Mucosa of gallbladder (tissue), 1 donor: ENCODE measurements around the gene COG2. TPM values are rescaled to one million over a fixed set of nuclear protein-coding genes. Genes with fewer than 3 reads are reported as not detected.
A peak's percentile ranks its signal among the peaks of the same experiment; 100 is the strongest.
"Not testable (repeated sequence)": the region's sequence is repeated elsewhere in the genome, so short reads cannot be mapped to it uniquely, and the experiment has no call there.

Experiments
- DNase-seq: peaks from one replicate; pipeline ENCODE4 v3.0.0-alpha.2; 2020; ENCODE audit warnings: low spot score
- total RNA-seq: library from RNA; stranded (reverse); gene quantifications from one replicate; pipeline ENCODE4 v1.2.1, GENCODE V29; 2021
- donor health status: DM: no; HTN: no; CAD: no.

COG2 gene
- total RNA-seq, 1 donor from 2014 or later: 41.1 TPM

DNA sequence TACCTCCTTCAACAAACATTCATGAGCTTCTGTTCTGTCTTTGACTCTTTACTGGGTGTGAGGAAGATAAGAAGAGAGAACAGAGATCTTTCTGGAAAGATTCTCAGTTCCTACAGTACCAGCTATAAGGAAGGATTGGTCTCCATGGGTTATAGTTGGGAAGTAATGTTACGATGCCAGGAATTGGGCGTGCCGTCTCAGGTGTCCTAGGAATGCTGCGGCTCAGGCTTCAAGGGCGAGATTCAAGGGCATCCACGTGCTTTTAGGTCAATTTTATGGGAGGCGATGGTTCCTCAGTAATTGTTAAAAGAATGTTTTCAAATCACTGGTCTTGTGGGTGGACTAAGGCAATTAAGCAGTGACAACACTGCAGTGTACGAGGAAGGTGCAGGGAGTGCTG lies 27.3 kb downstream of the COG2 start:
- DNase-seq: no peak

GRCh38 chr1:230674581-230674980 lies 32.3 kb downstream of the COG2 start:
- DNase-seq: no peak

- DNase-seq: no peak
Measured at GRCh38 chr1:230677200-230677599, 34.9 kb downstream of the COG2 start.

DNA sequence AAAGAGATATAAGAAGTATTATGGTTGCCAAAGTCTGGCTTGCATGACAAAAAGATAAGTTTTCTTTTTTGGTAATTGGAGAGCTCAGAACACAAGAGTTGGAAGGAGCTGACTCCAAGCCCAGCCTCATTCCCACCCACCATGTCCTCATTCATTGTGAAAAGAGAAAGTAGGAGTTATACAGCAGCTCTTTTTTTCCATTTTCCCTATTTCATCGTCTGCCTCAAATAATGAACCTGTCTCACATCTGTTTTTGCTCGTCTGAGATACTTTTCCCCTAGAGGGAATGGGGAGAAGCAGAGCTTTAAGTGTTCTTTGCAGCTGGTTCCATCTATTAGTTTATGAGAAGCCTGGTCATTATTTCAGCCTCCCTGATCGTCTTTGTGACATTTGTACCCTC lies 36.9 kb downstream of the COG2 start:
- DNase-seq: no peak

DNA sequence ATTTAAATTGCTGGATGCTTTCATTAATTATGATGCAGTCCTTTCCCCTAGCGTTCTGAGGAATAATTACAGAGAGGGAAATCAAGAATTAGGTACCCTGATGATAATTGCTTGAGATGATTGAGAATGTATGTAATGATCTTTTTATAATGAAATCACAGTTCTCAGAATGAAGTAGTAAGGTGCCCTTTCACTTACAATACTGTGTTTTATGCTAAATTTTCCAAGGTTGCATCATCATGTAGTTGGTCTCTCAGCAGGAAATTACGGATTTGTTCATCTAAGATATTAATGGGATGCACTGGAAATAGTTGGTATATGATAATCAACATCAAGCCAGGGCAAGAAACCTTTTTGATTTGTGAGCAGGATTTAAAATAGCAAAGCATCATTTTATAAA lies 37.5 kb downstream of the COG2 start:
- DNase-seq: no peak

DNA sequence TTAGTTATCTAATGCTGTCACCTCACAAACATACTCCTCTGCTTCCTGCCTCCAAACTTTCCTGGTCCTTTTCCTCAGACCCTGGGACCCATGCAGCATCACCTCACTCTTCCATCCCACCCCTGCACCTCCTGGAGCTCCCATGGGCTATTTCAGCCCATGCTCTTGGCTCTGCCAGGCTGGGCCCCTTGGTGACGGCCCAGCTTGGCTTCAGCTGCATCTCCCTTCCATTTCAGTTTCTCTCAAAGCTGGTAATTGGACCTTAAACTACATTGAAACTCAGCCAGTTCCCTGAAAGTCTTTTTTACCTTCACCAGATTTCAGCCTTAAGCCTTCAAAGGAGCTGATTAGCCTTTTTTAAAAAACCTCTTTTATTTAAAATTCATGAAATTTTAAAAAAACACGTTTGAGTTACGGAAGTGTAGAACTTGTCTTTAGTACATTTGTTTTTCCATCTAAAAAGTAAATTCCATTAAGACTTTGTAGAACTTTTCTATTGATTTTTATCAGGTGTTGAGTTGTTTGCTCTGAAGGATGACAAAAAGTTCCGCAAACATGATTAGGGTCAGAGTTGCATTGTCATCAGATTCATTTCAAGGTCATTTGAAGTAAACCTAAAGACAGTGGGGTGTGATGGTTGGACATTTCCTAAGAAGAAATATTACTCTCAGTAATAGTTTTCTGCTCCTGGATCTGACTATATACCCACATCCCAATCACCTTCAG lies 38.2 kb downstream of the COG2 start:
- no peak for DNase-seq

DNA sequence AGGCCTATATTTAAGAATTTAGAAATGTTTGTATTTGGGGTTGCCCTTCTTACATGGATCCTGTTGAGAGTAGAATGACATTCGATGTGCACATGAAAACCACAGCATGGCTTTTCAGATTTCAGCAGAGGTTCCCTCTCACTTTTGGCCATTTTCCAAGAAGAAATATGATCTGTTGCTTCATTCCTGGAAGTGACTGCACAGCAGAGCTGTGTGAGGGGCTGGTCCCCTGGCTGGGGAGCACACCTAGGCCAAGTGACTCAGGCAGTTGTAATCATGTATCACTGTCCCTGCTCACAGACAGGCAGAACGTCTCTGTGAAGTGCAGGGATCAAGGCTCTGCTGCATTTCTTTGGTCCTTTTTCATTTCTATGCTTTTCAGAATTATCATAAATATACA lies 39.3 kb downstream of the COG2 start:
- DNase-seq: peak; percentile 42

GRCh38 chr1:230682274-230682673 lies 40.0 kb downstream of the COG2 start:
- no peak for DNase-seq

GRCh38 chr1:230682882-230683610 lies 40.8 kb downstream of the COG2 start:
- no peak for DNase-seq

- DNase-seq: no peak
Measured at GRCh38 chr1:230684146-230684545, 41.9 kb downstream of the COG2 start.

DNA sequence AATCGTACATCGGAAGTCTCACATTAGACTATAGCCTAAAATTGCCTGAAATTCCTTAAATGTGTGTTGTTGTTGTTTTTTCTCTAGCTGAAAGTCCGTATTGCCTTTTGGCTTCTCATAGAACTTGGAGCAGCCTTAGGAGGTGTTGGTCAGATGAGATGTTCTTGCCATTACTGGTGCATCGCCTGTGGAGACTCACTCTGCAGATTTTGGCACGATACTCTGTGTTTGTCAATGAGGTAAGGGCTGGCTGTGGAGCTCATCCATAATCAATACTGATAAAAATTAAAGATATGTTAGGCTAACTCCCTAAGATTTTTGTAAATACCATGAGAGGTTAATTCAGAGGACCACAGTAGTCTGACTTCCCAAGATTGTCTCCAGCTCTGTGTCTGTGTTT lies 42.7 kb downstream of the COG2 start:
- no peak for DNase-seq

DNA sequence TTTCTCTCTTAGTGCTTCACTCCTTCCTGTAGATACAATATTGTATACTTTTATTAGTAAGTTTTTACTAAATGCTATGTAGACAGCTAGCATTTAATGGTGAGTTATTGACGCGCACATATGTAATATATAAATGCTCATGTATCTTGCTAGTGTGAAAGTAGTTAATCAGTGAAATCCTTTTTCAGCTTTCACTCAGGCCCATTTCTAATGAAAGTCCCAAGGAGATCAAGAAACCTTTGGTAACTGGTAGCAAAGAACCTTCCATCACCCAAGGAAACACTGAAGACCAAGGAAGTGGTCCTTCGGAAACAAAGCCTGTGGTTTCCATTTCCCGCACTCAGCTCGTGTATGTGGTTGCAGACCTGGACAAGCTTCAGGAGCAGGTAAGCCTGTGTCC lies 44.5 kb downstream of the COG2 start:
- no peak for DNase-seq

GRCh38 chr1:230690101-230690500 lies 47.8 kb downstream of the COG2 start:
- DNase-seq: no peak

DNA sequence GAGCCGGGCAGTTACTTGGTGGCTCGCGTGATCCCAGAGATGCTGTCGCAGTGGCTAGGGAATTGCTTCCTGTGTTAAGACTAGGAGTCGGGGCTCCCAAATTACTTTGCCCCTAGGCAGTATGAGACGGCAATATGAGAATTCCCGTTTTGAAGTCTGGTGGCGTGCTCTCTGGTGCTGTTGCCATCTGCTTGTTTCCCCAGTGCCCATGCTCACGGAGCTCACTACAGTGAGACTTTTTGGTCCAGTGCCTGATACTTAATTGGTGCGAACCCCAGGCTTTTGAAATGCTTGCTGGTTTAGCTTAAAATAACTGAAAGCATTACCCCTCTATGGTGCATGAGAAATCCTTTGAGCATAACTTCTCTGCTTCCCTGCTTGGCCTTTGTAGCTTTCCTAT lies 49.3 kb downstream of the COG2 start:
- DNase-seq: no peak

DNA sequence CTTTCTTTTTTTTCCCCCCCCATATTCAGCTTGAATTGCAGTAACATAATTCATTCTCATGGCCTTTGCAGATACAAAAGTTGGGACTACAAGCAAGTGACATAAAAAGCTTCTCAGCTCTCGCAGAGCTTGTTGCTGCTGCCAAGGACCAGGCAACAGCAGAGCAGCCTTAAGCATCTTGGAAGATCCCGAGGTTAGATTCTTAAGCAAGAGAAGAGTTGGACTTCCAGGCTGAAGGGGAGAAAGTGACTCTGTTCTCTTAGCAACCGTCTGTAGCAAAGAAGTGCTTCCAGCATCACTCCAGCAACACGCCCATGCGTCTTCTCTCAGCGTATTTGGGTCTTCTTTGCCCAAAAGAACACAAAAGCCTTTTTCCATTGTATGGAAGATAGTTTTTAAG lies 50.9 kb downstream of the COG2 start:
- no peak for DNase-seq

DNA sequence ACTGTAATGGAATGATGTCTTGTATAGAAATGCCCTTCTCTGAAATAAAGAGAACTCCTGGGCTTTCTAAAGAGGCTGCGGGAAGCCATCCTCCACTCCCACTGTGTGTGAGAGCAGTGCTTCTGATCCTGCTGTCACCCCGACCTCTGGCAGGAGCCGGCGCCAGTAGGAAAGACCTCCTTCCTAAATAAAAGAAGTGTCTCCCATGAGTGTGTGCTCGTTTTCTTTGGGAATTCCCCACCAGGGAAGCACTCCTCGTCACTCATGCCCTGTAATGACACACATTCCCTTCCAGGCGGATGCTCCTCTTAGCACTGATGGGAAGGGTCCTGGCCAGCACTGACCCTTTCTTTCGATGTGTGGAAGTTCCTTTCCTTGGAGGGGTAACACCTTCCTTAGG lies 51.5 kb downstream of the COG2 start:
- DNase-seq: no peak

DNA sequence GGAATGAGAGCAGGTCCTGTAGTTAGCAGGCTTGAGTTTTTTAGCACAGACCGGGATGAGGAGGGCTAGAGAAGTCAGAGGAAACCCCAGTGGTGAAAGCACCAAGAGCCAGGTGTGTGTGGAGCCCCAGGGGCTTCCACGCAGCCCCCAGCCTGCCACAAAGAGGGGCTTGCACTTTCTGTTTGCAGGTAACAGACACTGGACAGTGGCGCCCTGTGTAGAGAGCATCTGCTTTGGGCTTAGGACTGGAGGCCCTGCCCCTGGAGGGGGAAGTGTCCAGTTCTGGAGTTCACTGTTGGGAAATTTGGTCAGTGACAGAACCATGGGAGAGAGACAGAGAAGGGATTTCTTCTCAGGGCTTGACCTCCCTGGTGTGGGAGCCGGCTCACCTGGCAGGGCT lies 52.2 kb downstream of the COG2 start:
- DNase-seq: no peak

- DNase-seq: no peak
Measured at GRCh38 chr1:230694991-230695390, 52.7 kb downstream of the COG2 start.

- no peak for DNase-seq
Measured at GRCh38 chr1:230696218-230696617, 53.9 kb downstream of the COG2 start.

- no peak for DNase-seq
Measured at GRCh38 chr1:230696722-230697437, 54.6 kb downstream of the COG2 start.

DNA sequence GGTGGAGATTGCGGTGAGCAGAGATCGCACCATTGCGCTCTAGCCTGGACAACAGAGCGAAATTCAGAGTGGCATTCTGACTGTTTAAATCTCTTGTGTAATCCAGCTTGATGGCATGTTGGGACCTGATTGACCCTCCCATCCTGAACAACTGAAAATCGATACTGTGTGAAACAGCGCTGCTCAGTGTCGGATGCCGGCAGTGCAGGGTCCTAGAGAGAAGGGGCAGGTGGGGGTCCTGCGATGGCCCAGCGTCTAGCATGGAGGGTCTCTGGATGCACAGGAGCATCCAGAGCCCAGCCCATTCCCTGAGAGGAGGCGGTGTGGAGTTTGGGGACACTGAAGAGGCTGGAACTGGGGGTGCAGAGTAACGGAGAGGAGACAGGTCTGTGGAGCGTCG lies 55.8 kb downstream of the COG2 start:
- no peak for DNase-seq

GRCh38 chr1:230698964-230699363 lies 56.7 kb downstream of the COG2 start:
- not testable (repeated sequence) for DNase-seq

- no peak for DNase-seq
Measured at GRCh38 chr1:230699716-230700115, 57.4 kb downstream of the COG2 start.
